Measurements from ENCODE around the gene NTM. TPM values are rescaled to one million over a fixed set of nuclear protein-coding genes. Genes with fewer than 3 reads are reported as not detected.

NTM gene
- total RNA-seq, 2 donors from 2014 or later = 1.7 to 3.6 TPM

DNA sequence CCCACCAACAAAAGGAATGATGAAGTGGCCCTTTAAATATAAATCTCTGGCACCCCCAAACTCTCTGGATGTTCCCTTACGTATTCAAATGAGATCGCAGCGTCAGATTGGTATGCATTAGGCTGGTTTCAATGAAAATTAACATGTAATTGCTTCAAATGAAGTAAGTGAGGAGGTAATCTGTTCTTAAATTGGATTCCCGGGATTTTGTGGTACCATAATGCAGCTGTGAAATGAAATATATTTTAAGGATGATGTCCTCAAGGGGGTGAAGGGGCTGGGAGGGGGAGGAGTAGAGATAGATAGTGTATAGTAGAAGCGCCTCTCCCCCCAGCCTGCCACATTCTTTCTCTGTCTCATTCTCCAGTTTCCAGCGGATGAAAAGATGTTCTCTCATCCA lies 748.2 kb downstream of the NTM start:
- Mint-ChIP-seq H3K27me3 (ENCODE audit: insufficient read depth) (peaks cover 47% of the 10 kb centered on the region), H3K36me3 (ENCODE audit: low read depth) (no peaks in the 10 kb centered on the region), H3K4me3 (no peak overlapping the region), H3K4me1 (peaks cover 28% of the 10 kb centered on the region), H3K9me3 (no peaks in the 10 kb centered on the region), H3K27ac (no peak overlapping the region)
- H3K4me1 ChIP-seq (ENCODE audit: control insufficient read depth, insufficient read depth, low read length) = no peaks in the 10 kb centered on the region
- H3K9me3 ChIP-seq (ENCODE audit: control insufficient read depth, low read length) = no peaks in the 10 kb centered on the region
- no peaks in the 10 kb centered on the region for H3K36me3 ChIP-seq (ENCODE audit: control insufficient read depth, insufficient read depth, low read length)
- WGBS, 2 experiments (ENCODE audit: insufficient coverage in 1 of 2, insufficient read length in 1 of 2) = 94 to 96% methylated on average over 4 to 5 of the region's 6 CpGs
- DNase-seq = no peak
- TF ChIP-seq CTCF (conservative IDR thresholded peaks at IDR 0.05) = no peak
- no peak overlapping the region for H3K9ac ChIP-seq (ENCODE audit: extremely low read depth, low read length, poor library complexity, severe bottlenecking)
- H3K27me3 ChIP-seq (ENCODE audit: control insufficient read depth, insufficient read depth, low read length, poor library complexity, severe bottlenecking) = peaks cover 30% of the 10 kb centered on the region
- no peak overlapping the region for H3K27ac ChIP-seq (ENCODE audit: low read depth, low read length)
- no peak overlapping the region for H3K4me3 ChIP-seq (ENCODE audit: low read length)

DNA sequence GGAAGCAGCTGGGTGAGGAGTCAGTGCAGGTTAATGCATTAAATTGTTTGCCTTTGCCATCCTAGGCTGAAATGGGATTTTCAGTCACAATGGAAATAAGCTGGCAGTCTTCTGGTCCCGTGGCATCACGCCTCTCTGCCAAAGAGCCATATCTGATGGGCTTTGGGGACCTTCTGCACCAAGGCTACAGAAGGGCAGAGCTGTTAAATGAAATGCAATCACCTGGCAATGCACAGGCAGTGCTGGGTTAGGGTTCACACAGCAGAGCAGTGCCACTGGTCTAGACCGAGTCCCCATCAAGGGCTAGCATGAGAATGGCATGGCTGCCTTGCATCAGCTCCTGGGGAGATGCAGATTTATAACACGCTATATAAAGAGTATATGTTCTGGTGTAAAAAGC lies 749.2 kb downstream of the NTM start:
- 89 to 100% methylated on average over 3 to 4 of the region's 4 CpGs for WGBS, 2 experiments (ENCODE audit: insufficient coverage in 1 of 2, insufficient read length in 1 of 2)

DNA sequence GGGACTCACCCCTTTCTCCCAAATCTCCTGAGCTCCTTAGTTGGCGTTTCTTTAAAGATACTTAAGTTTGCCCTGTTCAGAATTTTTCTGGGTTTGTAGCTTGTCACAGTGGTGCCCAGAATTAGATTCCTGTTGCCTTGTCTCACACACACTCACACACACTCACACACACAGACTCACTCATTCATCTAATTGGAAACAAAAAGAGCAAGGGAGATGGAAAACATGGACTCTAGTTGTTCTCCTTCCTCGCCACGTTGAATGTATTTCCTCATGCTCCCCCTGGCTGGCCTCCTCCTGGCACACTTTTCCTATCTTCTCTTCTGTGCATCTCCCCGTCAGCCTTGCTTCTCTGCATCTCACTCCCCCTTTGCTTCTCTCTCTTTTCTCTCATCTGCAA lies 752.3 kb downstream of the NTM start:
- no peak overlapping the region for H3K4me3 Mint-ChIP-seq
- Histone ChIP-seq H3K9me3 (ENCODE audit: control insufficient read depth, low read length) (no peaks in the 10 kb centered on the region), H3K27me3 (ENCODE audit: control insufficient read depth, insufficient read depth, low read length, poor library complexity, severe bottlenecking) (peaks cover 35% of the 10 kb centered on the region), H3K4me1 (ENCODE audit: control insufficient read depth, insufficient read depth, low read length) (no peaks in the 10 kb centered on the region), H3K27ac (ENCODE audit: low read depth, low read length) (no peak overlapping the region), H3K4me3 (ENCODE audit: low read length) (no peak overlapping the region), H3K9ac (ENCODE audit: extremely low read depth, low read length, poor library complexity, severe bottlenecking) (no peak overlapping the region), H3K36me3 (ENCODE audit: control insufficient read depth, insufficient read depth, low read length) (no peaks in the 10 kb centered on the region)
- H3K9me3 Mint-ChIP-seq = no peaks in the 10 kb centered on the region
- 91 to 98% methylated on average over 3 to 4 of the region's 4 CpGs for WGBS, 2 experiments (ENCODE audit: insufficient coverage in 1 of 2, insufficient read length in 1 of 2)
- H3K4me1 Mint-ChIP-seq = peaks cover 12% of the 10 kb centered on the region
- H3K27ac Mint-ChIP-seq = no peak overlapping the region
- no peaks in the 10 kb centered on the region for H3K36me3 Mint-ChIP-seq (ENCODE audit: low read depth)
- no peak for TF ChIP-seq CTCF (conservative IDR thresholded peaks at IDR 0.05)
- H3K27me3 Mint-ChIP-seq (ENCODE audit: insufficient read depth) = peaks cover 50% of the 10 kb centered on the region
- DNase-seq = no peak

More for the DNA sequence above, 749.2 kb downstream of the NTM start:
- Mint-ChIP-seq H3K27ac (no peak overlapping the region), H3K27me3 (ENCODE audit: insufficient read depth) (peaks cover 52% of the 10 kb centered on the region), H3K36me3 (ENCODE audit: low read depth) (no peaks in the 10 kb centered on the region), H3K4me3 (no peak overlapping the region), H3K4me1 (peaks cover 26% of the 10 kb centered on the region), H3K9me3 (no peaks in the 10 kb centered on the region)
- peaks cover 30% of the 10 kb centered on the region for H3K27me3 ChIP-seq (ENCODE audit: control insufficient read depth, insufficient read depth, low read length, poor library complexity, severe bottlenecking)
- DNase-seq = no peak
- no peaks in the 10 kb centered on the region for H3K9me3 ChIP-seq (ENCODE audit: control insufficient read depth, low read length)
- H3K27ac ChIP-seq (ENCODE audit: low read depth, low read length) = no peak overlapping the region
- no peak for TF ChIP-seq CTCF (conservative IDR thresholded peaks at IDR 0.05)
- H3K4me3 ChIP-seq (ENCODE audit: low read length) = no peak overlapping the region
- H3K36me3 ChIP-seq (ENCODE audit: control insufficient read depth, insufficient read depth, low read length) = no peaks in the 10 kb centered on the region
- no peaks in the 10 kb centered on the region for H3K4me1 ChIP-seq (ENCODE audit: control insufficient read depth, insufficient read depth, low read length)
- no peak overlapping the region for H3K9ac ChIP-seq (ENCODE audit: extremely low read depth, low read length, poor library complexity, severe bottlenecking)
